ENCODE measurements around the gene GJD3. TPM values are rescaled to one million over a fixed set of nuclear protein-coding genes. Genes with fewer than 3 reads are reported as not detected.

The GJD3 gene
- total RNA-seq, 1 donor from 2014 or later = not detected

GRCh38 chr17:40315206-40315605 is 49.3 kb downstream of the GJD3 start:
- Histone ChIP-seq H3K9me3 (ENCODE audit: low read depth) (no peaks in the 10 kb centered on the region), H3K79me2 (ENCODE audit: low read depth) (peaks cover 7% of the 10 kb centered on the region), H2AFZ (replicated peaks) (no peak overlapping the region), H3F3A (ENCODE audit: low read depth) (peaks cover 23% of the 10 kb centered on the region), H4K20me1 (ENCODE audit: low read depth) (peaks cover 24% of the 10 kb centered on the region), H3K27ac (no peak overlapping the region), H3K4me1 (peaks cover 44% of the 10 kb centered on the region), H3K9ac (no peak overlapping the region), H3K36me3 (no peaks in the 10 kb centered on the region), H3K4me3 (no peak overlapping the region), H3K27me3 (peaks cover 31% of the 10 kb centered on the region), H3K4me2 (no peak overlapping the region)
- no peak overlapping the region for H3K27ac Mint-ChIP-seq
- no peaks in the 10 kb centered on the region for H3K9me3 Mint-ChIP-seq
- peaks cover 10% of the 10 kb centered on the region for H3K27me3 Mint-ChIP-seq (ENCODE audit: insufficient read depth, low read depth)
- no peak overlapping the region for H3K4me3 Mint-ChIP-seq
- no peak for DNase-seq (ENCODE audit: low spot score)
- no peaks in the 10 kb centered on the region for H3K36me3 Mint-ChIP-seq
- peaks cover 60% of the 10 kb centered on the region for H3K4me1 Mint-ChIP-seq
- no peak for TF ChIP-seq EZH2phosphoT487 (IDR thresholded peaks at IDR 0.05)
- TF ChIP-seq EZH2 (IDR thresholded peaks at IDR 0.05) = no peak
- no peak for TF ChIP-seq CTCF (IDR thresholded peaks at IDR 0.05)

- Mint-ChIP-seq H3K9me3 (no peaks in the 10 kb centered on the region), H3K4me1 (peaks cover 56% of the 10 kb centered on the region), H3K27ac (no peak overlapping the region), H3K27me3 (ENCODE audit: insufficient read depth, low read depth) (peaks cover 15% of the 10 kb centered on the region), H3K36me3 (no peaks in the 10 kb centered on the region), H3K4me3 (no peak overlapping the region)
- H3K4me3 ChIP-seq = no peak overlapping the region
- TF ChIP-seq EZH2phosphoT487 (IDR thresholded peaks at IDR 0.05) (no peak), CTCF (IDR thresholded peaks at IDR 0.05) (no peak)
- no peaks in the 10 kb centered on the region for H3K36me3 ChIP-seq
- no peak overlapping the region for H3K27ac ChIP-seq
- H3K4me2 ChIP-seq = no peak overlapping the region
- no peaks in the 10 kb centered on the region for H3K9me3 ChIP-seq (ENCODE audit: low read depth)
- peaks cover 23% of the 10 kb centered on the region for H3F3A ChIP-seq (ENCODE audit: low read depth)
- H3K79me2 ChIP-seq (ENCODE audit: low read depth) = peaks cover 1% of the 10 kb centered on the region
- H2AFZ ChIP-seq (replicated peaks) = no peak overlapping the region
- no peak for DNase-seq (ENCODE audit: low spot score)
- H4K20me1 ChIP-seq (ENCODE audit: low read depth) = peaks cover 18% of the 10 kb centered on the region
- H3K9ac ChIP-seq = no peak overlapping the region
- peaks cover 50% of the 10 kb centered on the region for H3K4me1 ChIP-seq
- H3K27me3 ChIP-seq = peaks cover 31% of the 10 kb centered on the region
Measured at GRCh38 chr17:40314584-40314956, 50.0 kb downstream of the GJD3 start.

- H3K4me1 ChIP-seq = peaks cover 53% of the 10 kb centered on the region
- H3K36me3 ChIP-seq = no peaks in the 10 kb centered on the region
- H3K9me3 ChIP-seq (ENCODE audit: low read depth) = no peaks in the 10 kb centered on the region
- no peak overlapping the region for H3K9ac ChIP-seq
- no peak for TF ChIP-seq EZH2 (IDR thresholded peaks at IDR 0.05)
- TF ChIP-seq CTCF (IDR thresholded peaks at IDR 0.05) = no peak
- no peak for TF ChIP-seq EZH2phosphoT487 (IDR thresholded peaks at IDR 0.05)
- peaks cover 51% of the 10 kb centered on the region for H3K4me1 Mint-ChIP-seq
- peaks cover 12% of the 10 kb centered on the region for H4K20me1 ChIP-seq (ENCODE audit: low read depth)
- no peak overlapping the region for H3K27ac ChIP-seq
- H3K27me3 Mint-ChIP-seq (ENCODE audit: insufficient read depth, low read depth) = peaks cover 18% of the 10 kb centered on the region
- no peak overlapping the region for H2AFZ ChIP-seq (replicated peaks)
- no peak overlapping the region for H3K4me3 ChIP-seq
- peak overlapping the region; percentile 87 for H3K27ac Mint-ChIP-seq
- DNase-seq (ENCODE audit: low spot score) = no peak
- no peaks in the 10 kb centered on the region for H3K9me3 Mint-ChIP-seq
- peaks cover 28% of the 10 kb centered on the region for H3K27me3 ChIP-seq
- no peaks in the 10 kb centered on the region for H3K36me3 Mint-ChIP-seq
- H3K79me2 ChIP-seq (ENCODE audit: low read depth) = no peaks in the 10 kb centered on the region
- H3K4me2 ChIP-seq = no peak overlapping the region
- H3F3A ChIP-seq (ENCODE audit: low read depth) = peaks cover 23% of the 10 kb centered on the region
- peak overlapping the region; percentile 4 for H3K4me3 Mint-ChIP-seq
Measured at GRCh38 chr17:40313668-40314583, 50.6 kb downstream of the GJD3 start.

Small RNA genes lying within 50 kb of the gene (small RNA-seq; reads per million reads assigned to genes)
- gene RF00019 = not detected
- not detected for gene RNA5SP441

Other genes with a start within 250 kb of the GJD3 start
- gene MSL1, start 242.8 kb downstream of the GJD3 start, total RNA-seq (ENCODE audit: low replicate concordance) = 144 and 190 TPM in 2 replicates
- 64.0 and 68.9 TPM in 2 replicates for gene CASC3, start 224.2 kb downstream of the GJD3 start, total RNA-seq (ENCODE audit: low replicate concordance)
- 6.8 and 8.3 TPM in 2 replicates for gene RAPGEFL1, start 187.3 kb downstream of the GJD3 start, total RNA-seq (ENCODE audit: low replicate concordance)
- 6.8 and 9.3 TPM in 2 replicates for gene WIPF2, start 145.4 kb downstream of the GJD3 start, total RNA-seq (ENCODE audit: low replicate concordance)
- gene CDC6, start 76.9 kb downstream of the GJD3 start, total RNA-seq (ENCODE audit: low replicate concordance) = 54.6 and 65.3 TPM in 2 replicates
- gene RARA, start 55.6 kb downstream of the GJD3 start, total RNA-seq (ENCODE audit: low replicate concordance) = 9.0 and 9.4 TPM in 2 replicates
- 566 and 968 TPM in 2 replicates for gene TOP2A, start 53.2 kb upstream of the GJD3 start, total RNA-seq (ENCODE audit: low replicate concordance)
- 14.4 and 20.3 TPM in 2 replicates for gene IGFBP4, start 78.7 kb upstream of the GJD3 start, total RNA-seq (ENCODE audit: low replicate concordance)
- not detected in 2 replicates for gene TNS4, start 136.9 kb upstream of the GJD3 start, total RNA-seq (ENCODE audit: low replicate concordance)
- 0.37 TPM in 1 of 2 replicates, not detected in the other for gene CCR7, start 200.7 kb upstream of the GJD3 start, total RNA-seq (ENCODE audit: low replicate concordance)

Data from neural progenitor cell (in vitro differentiated cells).